OCI-LY3 (cell line): ENCODE measurements around the gene ITM2B.

Source experiments
- EZH2phosphoT487 ChIP-seq: fragments of 200-600 bp; shearing (Covaris generic); IDR thresholded peaks from 2 replicates; pipeline ENCODE4 v1.6.1; 2018; ENCODE audit warnings: antibody characterized with exemption, mixed run types, low read depth
- TF ChIP-seq, protein P1 (sequence below): fragments of 200-600, 300-600 bp; sonication (generic); IDR thresholded peaks from 2 replicates; pipeline ENCODE4 v1.5.1; 2014; ENCODE audit warnings: antibody characterized with exemption, low read length, low read depth

DNA sequence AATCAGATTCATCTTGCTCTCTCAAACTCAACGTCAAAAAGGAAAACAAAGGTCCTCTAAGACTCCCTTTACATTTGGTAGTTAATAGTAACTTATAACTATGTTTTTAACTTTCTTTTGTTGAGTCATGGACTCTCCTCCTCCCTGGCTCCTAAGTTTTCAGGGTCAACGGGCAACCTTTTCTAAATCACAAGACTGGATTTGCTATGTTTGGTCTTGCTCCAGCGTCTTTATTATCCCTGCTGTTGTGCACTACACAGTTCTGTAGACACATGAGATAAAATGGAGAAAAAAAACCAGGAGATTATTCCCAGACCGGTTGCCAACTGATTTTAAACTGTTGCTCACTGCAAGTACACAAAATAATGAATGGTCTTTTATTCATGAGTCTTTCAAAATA, 1.9 kb upstream of the ITM2B start:
- TF ChIP-seq, protein P1, sequence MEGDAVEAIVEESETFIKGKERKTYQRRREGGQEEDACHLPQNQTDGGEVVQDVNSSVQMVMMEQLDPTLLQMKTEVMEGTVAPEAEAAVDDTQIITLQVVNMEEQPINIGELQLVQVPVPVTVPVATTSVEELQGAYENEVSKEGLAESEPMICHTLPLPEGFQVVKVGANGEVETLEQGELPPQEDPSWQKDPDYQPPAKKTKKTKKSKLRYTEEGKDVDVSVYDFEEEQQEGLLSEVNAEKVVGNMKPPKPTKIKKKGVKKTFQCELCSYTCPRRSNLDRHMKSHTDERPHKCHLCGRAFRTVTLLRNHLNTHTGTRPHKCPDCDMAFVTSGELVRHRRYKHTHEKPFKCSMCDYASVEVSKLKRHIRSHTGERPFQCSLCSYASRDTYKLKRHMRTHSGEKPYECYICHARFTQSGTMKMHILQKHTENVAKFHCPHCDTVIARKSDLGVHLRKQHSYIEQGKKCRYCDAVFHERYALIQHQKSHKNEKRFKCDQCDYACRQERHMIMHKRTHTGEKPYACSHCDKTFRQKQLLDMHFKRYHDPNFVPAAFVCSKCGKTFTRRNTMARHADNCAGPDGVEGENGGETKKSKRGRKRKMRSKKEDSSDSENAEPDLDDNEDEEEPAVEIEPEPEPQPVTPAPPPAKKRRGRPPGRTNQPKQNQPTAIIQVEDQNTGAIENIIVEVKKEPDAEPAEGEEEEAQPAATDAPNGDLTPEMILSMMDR: no peak
- no peak for TF ChIP-seq EZH2phosphoT487
